Activated CD4-positive, alpha-beta T cell treated with anti-CD3 and anti-CD28 coated beads, Interleukin-2, amount 10 ng/mL, durations not matched to agents 24 days and 14 days (primary cell): ENCODE results near the gene ANKMY1. TPM values are rescaled to one million over a fixed set of nuclear protein-coding genes. Genes with fewer than 3 reads are reported as not detected.
"Not testable (repeated sequence)": the region's sequence is repeated elsewhere in the genome, so short reads cannot be mapped to it uniquely, and the experiment has no call there.

ENCODE experiments used
- DNase-seq: peaks from one replicate; pipeline ENCODE4 v3.0.0; 2022
- H3K27ac Mint-ChIP-seq: one replicate; pipeline ENCODE4 v1.8.0; 2022; ENCODE audit warnings: mild to moderate bottlenecking, mixed read lengths
- H3K27me3 Mint-ChIP-seq: one replicate; pipeline ENCODE4 v1.8.0; 2022; ENCODE audit warnings: mixed read lengths
- H3K36me3 Mint-ChIP-seq: one replicate; pipeline ENCODE4 v1.8.0; 2022; ENCODE audit warnings: low read depth, mild to moderate bottlenecking, mixed read lengths
- H3K4me1 Mint-ChIP-seq: one replicate; pipeline ENCODE4 v1.8.0; 2021; ENCODE audit warnings: mixed read lengths
- H3K4me3 Mint-ChIP-seq: one replicate; pipeline ENCODE4 v1.8.0; 2022; ENCODE audit warnings: mild to moderate bottlenecking, moderate library complexity, mixed read lengths
- H3K9me3 Mint-ChIP-seq: one replicate; pipeline ENCODE4 v1.8.0; 2021; ENCODE audit warnings: mixed read lengths
- intact Hi-C: fragments of 100-400 bp; cut with micrococcal nuclease; formaldehyde crosslinking; loops from one replicate; pipeline ENCODE4 v1.15.1; 2023
- total RNA-seq: library from RNA; stranded (reverse); gene quantifications from 2 replicates; pipeline ENCODE4 v1.2.3, GENCODE V29; 2022

Gene ANKMY1
- total RNA-seq, 1 donor from 2014 or later = 24.8 TPM

DNA sequence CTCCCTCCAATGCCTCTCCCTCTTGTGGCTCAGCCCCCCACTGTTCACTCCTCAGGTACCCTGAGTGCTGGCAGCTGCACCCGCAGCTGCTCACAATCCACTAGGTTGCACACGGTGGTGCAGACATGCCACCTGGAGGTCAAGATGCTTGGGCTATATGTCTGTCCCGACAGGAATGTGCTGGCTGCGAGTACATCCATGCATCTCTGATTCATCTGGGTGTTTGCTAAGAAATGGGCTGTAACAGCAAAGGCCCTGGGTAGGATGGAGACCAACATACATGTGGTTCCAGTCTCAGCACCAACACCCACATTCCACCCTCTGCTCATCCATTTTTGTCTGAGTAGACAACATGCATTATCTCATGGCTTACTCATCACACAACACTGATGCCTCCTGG, 31.3 kb downstream of the ANKMY1 start:
- H3K9me3 Mint-ChIP-seq = peaks cover 37% of the 10 kb centered on the region
- no peaks in the 10 kb centered on the region for H3K27me3 Mint-ChIP-seq
- no peak overlapping the region for H3K4me3 Mint-ChIP-seq
- H3K27ac Mint-ChIP-seq = no peak overlapping the region
- intact Hi-C loops = no loop called here
- DNase-seq = no peak
- H3K36me3 Mint-ChIP-seq = peaks cover 86% of the 10 kb centered on the region
- no peaks in the 10 kb centered on the region for H3K4me1 Mint-ChIP-seq

- Mint-ChIP-seq H3K4me3 (no peak overlapping the region), H3K36me3 (peaks cover 79% of the 10 kb centered on the region), H3K27ac (no peak overlapping the region), H3K27me3 (no peaks in the 10 kb centered on the region), H3K9me3 (peaks cover 33% of the 10 kb centered on the region), H3K4me1 (no peaks in the 10 kb centered on the region)
- DNase-seq = no peak
- intact Hi-C loops = no loop called here
Observed at GRCh38 chr2:240525802-240526201, 32.0 kb downstream of the ANKMY1 start.

- H3K36me3 Mint-ChIP-seq = peaks cover 78% of the 10 kb centered on the region
- H3K27ac Mint-ChIP-seq = no peak overlapping the region
- H3K9me3 Mint-ChIP-seq = peaks cover 33% of the 10 kb centered on the region
- peaks cover 3% of the 10 kb centered on the region for H3K4me1 Mint-ChIP-seq
- intact Hi-C loops = no loop called here
- no peak overlapping the region for H3K4me3 Mint-ChIP-seq
- DNase-seq = no peak
- H3K27me3 Mint-ChIP-seq = no peaks in the 10 kb centered on the region
Observed at GRCh38 chr2:240524963-240525718, 32.6 kb downstream of the ANKMY1 start.

GRCh38 chr2:240523451-240524281, 34.1 kb downstream of the ANKMY1 start:
- no peak overlapping the region for H3K4me3 Mint-ChIP-seq
- H3K4me1 Mint-ChIP-seq = peaks cover 3% of the 10 kb centered on the region
- no peak overlapping the region for H3K27ac Mint-ChIP-seq
- H3K9me3 Mint-ChIP-seq = peaks cover 30% of the 10 kb centered on the region
- intact Hi-C loops = no loop called here
- no peaks in the 10 kb centered on the region for H3K27me3 Mint-ChIP-seq
- peaks cover 64% of the 10 kb centered on the region for H3K36me3 Mint-ChIP-seq
- DNase-seq = no peak

GRCh38 chr2:240522406-240522805, 35.4 kb downstream of the ANKMY1 start:
- no peak for DNase-seq
- Mint-ChIP-seq H3K9me3 (peaks cover 23% of the 10 kb centered on the region), H3K4me1 (peaks cover 3% of the 10 kb centered on the region), H3K36me3 (peaks cover 56% of the 10 kb centered on the region), H3K27me3 (no peaks in the 10 kb centered on the region), H3K27ac (no peak overlapping the region), H3K4me3 (no peak overlapping the region)
- intact Hi-C loops = no loop called here

- intact Hi-C loops, H3K27ac Mint-ChIP-seq, H3K4me1 Mint-ChIP-seq, H3K27me3 Mint-ChIP-seq, H3K4me3 Mint-ChIP-seq, DNase-seq: not testable (repeated sequence)
- peaks cover 50% of the 10 kb centered on the region for H3K36me3 Mint-ChIP-seq
- H3K9me3 Mint-ChIP-seq = peaks cover 18% of the 10 kb centered on the region
Observed at GRCh38 chr2:240521885-240522284, 35.9 kb downstream of the ANKMY1 start.

- peaks cover 42% of the 10 kb centered on the region for H3K36me3 Mint-ChIP-seq
- peaks cover 14% of the 10 kb centered on the region for H3K9me3 Mint-ChIP-seq
- no peak overlapping the region for H3K27ac Mint-ChIP-seq
- peaks cover 3% of the 10 kb centered on the region for H3K4me1 Mint-ChIP-seq
- intact Hi-C loops = no loop called here
- no peak overlapping the region for H3K4me3 Mint-ChIP-seq
- no peaks in the 10 kb centered on the region for H3K27me3 Mint-ChIP-seq
- no peak for DNase-seq
Observed at GRCh38 chr2:240520974-240521350, 36.8 kb downstream of the ANKMY1 start.

- no peaks in the 10 kb centered on the region for H3K27me3 Mint-ChIP-seq
- peaks cover 14% of the 10 kb centered on the region for H3K9me3 Mint-ChIP-seq
- peaks cover 38% of the 10 kb centered on the region for H3K36me3 Mint-ChIP-seq
- intact Hi-C loops = no loop called here
- H3K4me3 Mint-ChIP-seq = no peak overlapping the region
- H3K4me1 Mint-ChIP-seq = peaks cover 3% of the 10 kb centered on the region
- no peak overlapping the region for H3K27ac Mint-ChIP-seq
- DNase-seq = no peak
Observed at GRCh38 chr2:240520130-240520973, 37.4 kb downstream of the ANKMY1 start.

- H3K27ac Mint-ChIP-seq = no peak overlapping the region
- no peak overlapping the region for H3K4me3 Mint-ChIP-seq
- peaks cover 3% of the 10 kb centered on the region for H3K4me1 Mint-ChIP-seq
- intact Hi-C loops = loop anchor here (10.0 kb wide), 1 partner anchor 185 kb away; no protein-coding TSS in a partner anchor
- peaks cover 8% of the 10 kb centered on the region for H3K9me3 Mint-ChIP-seq
- peaks cover 30% of the 10 kb centered on the region for H3K36me3 Mint-ChIP-seq
- H3K27me3 Mint-ChIP-seq = no peaks in the 10 kb centered on the region
- DNase-seq = no peak
Observed at GRCh38 chr2:240519396-240520129, 38.2 kb downstream of the ANKMY1 start.

- Mint-ChIP-seq H3K9me3 (peaks cover 8% of the 10 kb centered on the region), H3K36me3 (peaks cover 25% of the 10 kb centered on the region), H3K4me3 (no peak overlapping the region), H3K4me1 (peaks cover 8% of the 10 kb centered on the region), H3K27ac (no peak overlapping the region), H3K27me3 (no peaks in the 10 kb centered on the region)
- intact Hi-C loops = loop anchor here (10.0 kb wide), 1 partner anchor 186 kb away; no protein-coding TSS in a partner anchor
- no peak for DNase-seq
Observed at GRCh38 chr2:240518981-240519380, 38.8 kb downstream of the ANKMY1 start.

DNA sequence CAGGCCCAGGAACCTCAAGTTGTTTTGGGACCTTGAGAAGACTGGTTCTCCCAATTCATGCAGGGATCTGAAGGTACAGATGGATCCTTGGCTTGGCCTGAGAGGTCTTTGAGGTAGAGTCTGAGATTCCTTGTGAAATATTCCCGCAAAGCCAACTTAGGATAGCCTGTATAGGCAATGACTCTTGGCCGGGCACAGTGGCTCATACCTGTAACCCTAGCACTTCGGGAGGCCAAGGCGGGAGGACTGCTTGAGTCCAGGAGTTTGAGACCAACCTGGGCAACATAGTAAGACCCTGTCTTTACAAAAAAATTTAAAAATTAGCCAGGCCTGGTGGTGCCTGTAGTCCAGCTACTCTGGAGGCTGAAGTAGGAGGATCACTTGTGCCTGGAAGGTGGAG, 40.4 kb downstream of the ANKMY1 start:
- peaks cover 2% of the 10 kb centered on the region for H3K9me3 Mint-ChIP-seq
- intact Hi-C loops = loop anchor here (10.0 kb wide), 1 partner anchor 187 kb away; no protein-coding TSS in a partner anchor
- H3K4me3 Mint-ChIP-seq = no peak overlapping the region
- no peak overlapping the region for H3K27ac Mint-ChIP-seq
- peaks cover 10% of the 10 kb centered on the region for H3K36me3 Mint-ChIP-seq
- no peaks in the 10 kb centered on the region for H3K27me3 Mint-ChIP-seq
- DNase-seq = no peak
- peaks cover 10% of the 10 kb centered on the region for H3K4me1 Mint-ChIP-seq

DNA sequence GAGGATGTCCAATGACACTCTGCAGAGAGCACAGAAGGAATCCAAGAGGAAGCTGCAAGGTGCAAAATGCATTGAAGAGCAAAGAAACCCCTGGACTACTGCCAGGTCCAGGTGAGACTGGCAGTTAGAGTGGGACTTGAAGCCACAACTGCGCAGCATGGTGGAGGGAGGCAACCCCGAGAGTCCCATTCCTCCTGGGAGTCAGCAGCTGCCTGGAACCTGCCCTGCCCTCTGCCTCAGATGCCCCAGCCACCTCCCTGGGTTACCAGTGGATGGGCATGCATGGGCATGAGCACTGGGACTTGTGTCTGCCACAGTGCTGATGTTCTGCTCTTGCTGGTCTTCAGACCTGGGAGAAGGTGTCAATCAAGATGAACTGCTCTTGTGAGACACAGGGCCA, 43.2 kb downstream of the ANKMY1 start:
- no peak for DNase-seq
- Mint-ChIP-seq H3K27ac (no peak overlapping the region), H3K27me3 (no peaks in the 10 kb centered on the region), H3K4me1 (peaks cover 7% of the 10 kb centered on the region), H3K4me3 (no peak overlapping the region), H3K36me3 (peaks cover 2% of the 10 kb centered on the region), H3K9me3 (no peaks in the 10 kb centered on the region)
- intact Hi-C loops = loop anchor here (1.0 to 10.0 kb wide), 2 partner anchors 46 to 190 kb away; partner anchors contain the start of gene DUSP28
